DOHH2 (cell line): ENCODE data around the gene KCNQ1.

ENCODE experiments used
- H3F3A ChIP-seq: fragments of 200-600 bp; sonication (generic), shearing (Covaris generic); 2 replicates; pipeline ENCODE4 v1.6.0; 2016; ENCODE audit warnings: antibody characterized with exemption, mild to moderate bottlenecking; ENCODE audit not compliant: control insufficient read depth, insufficient read depth
- H3K27ac ChIP-seq: fragments of 200-600 bp; sonication (generic); 2 replicates; pipeline ENCODE4 v1.5.1; 2014; ENCODE audit warnings: low read depth, mild to moderate bottlenecking, low read length, moderate library complexity
- H3K27me3 ChIP-seq: fragments of 200-600 bp; sonication (generic); 2 replicates; pipeline ENCODE4 v1.6.1; 2014; ENCODE audit warnings: mild to moderate bottlenecking, low read length, mixed read lengths; ENCODE audit not compliant: control insufficient read depth
- H3K36me3 ChIP-seq: fragments of 200-600 bp; sonication (generic); 2 replicates; pipeline ENCODE4 v1.6.1; 2014; ENCODE audit warnings: mild to moderate bottlenecking, low read length, moderate library complexity, mixed read lengths; ENCODE audit not compliant: control insufficient read depth
- H3K4me1 ChIP-seq: fragments of 200-600 bp; sonication (generic); 2 replicates; pipeline ENCODE4 v1.6.1; 2014; ENCODE audit warnings: mild to moderate bottlenecking, low read length, mixed read lengths; ENCODE audit not compliant: control insufficient read depth
- H3K4me2 ChIP-seq: fragments of 200-600 bp; sonication (generic); 2 replicates; pipeline ENCODE4 v1.6.0; 2014; ENCODE audit warnings: mild to moderate bottlenecking, low read length, moderate library complexity
- H3K4me3 ChIP-seq: fragments of 200-600 bp; sonication (generic); 2 replicates; pipeline ENCODE4 v1.5.1; 2014; ENCODE audit warnings: mild to moderate bottlenecking, low read length, mixed read lengths
- H3K79me2 ChIP-seq: fragments of 200-600 bp; sonication (generic); 2 replicates; pipeline ENCODE4 v1.6.1; 2014; ENCODE audit warnings: mild to moderate bottlenecking, low read length, mixed read lengths; ENCODE audit not compliant: control insufficient read depth
- H3K9me2 ChIP-seq: fragments of 200-600 bp; sonication (generic); replicated peaks from 2 replicates; pipeline ENCODE4 v1.6.1; 2014; ENCODE audit warnings: mild to moderate bottlenecking, low read length, mixed read lengths; ENCODE audit not compliant: control insufficient read depth
- H3K9me3 ChIP-seq: fragments of 200-600 bp; sonication (generic); 2 replicates; pipeline ENCODE4 v1.6.1; 2014; ENCODE audit warnings: antibody characterized with exemption, low read length, mixed read lengths; ENCODE audit not compliant: control insufficient read depth, insufficient read depth
- H4K20me1 ChIP-seq: fragments of 200-600 bp; sonication (generic); 2 replicates; pipeline ENCODE4 v1.6.0; 2014; ENCODE audit warnings: low read depth, mild to moderate bottlenecking, antibody characterized with exemption, low read length, moderate library complexity; ENCODE audit not compliant: control insufficient read depth, insufficient read depth
- CTCF ChIP-seq: fragments of 200-600 bp; sonication (generic); IDR thresholded peaks from one replicate; pipeline ENCODE4 v1.5.1; 2014; ENCODE audit warnings: antibody characterized with exemption, mild to moderate bottlenecking, low read depth, low read length; ENCODE audit not compliant: poor library complexity, severe bottlenecking
- EZH2phosphoT487 ChIP-seq: fragments of 200-600 bp; sonication (generic); IDR thresholded peaks from 2 replicates; pipeline ENCODE4 v1.6.1; 2017; ENCODE audit warnings: borderline replicate concordance, mild to moderate bottlenecking, antibody characterized with exemption, low read length, moderate library complexity, mixed read lengths

KCNQ1 gene

GRCh38 chr11:2671748-2672147 is 226.9 kb downstream of the KCNQ1 start:
- no peak overlapping the region for H3K4me2 ChIP-seq
- TF ChIP-seq CTCF = no peak
- TF ChIP-seq EZH2phosphoT487 = no peak
- H3K9me3 ChIP-seq = no peaks in the 10 kb centered on the region
- H3K9me2 ChIP-seq = no peaks in the 10 kb centered on the region
- H3F3A ChIP-seq = no peaks in the 10 kb centered on the region
- H3K27ac ChIP-seq = no peak overlapping the region
- no peaks in the 10 kb centered on the region for H3K36me3 ChIP-seq
- H3K79me2 ChIP-seq = no peaks in the 10 kb centered on the region
- H3K4me3 ChIP-seq = no peak overlapping the region
- no peaks in the 10 kb centered on the region for H3K27me3 ChIP-seq
- no peaks in the 10 kb centered on the region; the same call in 1 of the 2 replicates for H3K4me1 ChIP-seq
- H4K20me1 ChIP-seq = no peaks in the 10 kb centered on the region

- Histone ChIP-seq H3K36me3 (no peaks in the 10 kb centered on the region), H3K9me2 (no peaks in the 10 kb centered on the region), H3K4me2 (no peak overlapping the region), H3K79me2 (no peaks in the 10 kb centered on the region), H3K27ac (no peak overlapping the region), H3K4me1 (peaks cover 7% of the 10 kb centered on the region), H4K20me1 (0 out of 2 replicates have a peak, but pooled peaks cover 3% of the 10 kb centered on the region), H3K9me3 (no peaks in the 10 kb centered on the region), H3K4me3 (no peak overlapping the region), H3K27me3 (no peaks in the 10 kb centered on the region), H3F3A (no peaks in the 10 kb centered on the region)
- TF ChIP-seq EZH2phosphoT487 = no peak
- no peak for TF ChIP-seq CTCF
Observed at GRCh38 chr11:2672553-2673249, 227.9 kb downstream of the KCNQ1 start.

GRCh38 chr11:2673250-2673610 is 228.4 kb downstream of the KCNQ1 start:
- no peak overlapping the region for H3K4me2 ChIP-seq
- no peaks in the 10 kb centered on the region for H3K79me2 ChIP-seq
- TF ChIP-seq EZH2phosphoT487 (no peak), CTCF (no peak)
- H3K4me1 ChIP-seq = peaks cover 7% of the 10 kb centered on the region
- H3K36me3 ChIP-seq = no peaks in the 10 kb centered on the region
- H3F3A ChIP-seq = no peaks in the 10 kb centered on the region
- H3K27me3 ChIP-seq = no peaks in the 10 kb centered on the region
- H3K27ac ChIP-seq = no peak overlapping the region
- no peak overlapping the region for H3K4me3 ChIP-seq
- no peaks in the 10 kb centered on the region for H3K9me3 ChIP-seq
- no peaks in the 10 kb centered on the region for H3K9me2 ChIP-seq
- 0 out of 2 replicates have a peak, but pooled peaks cover 3% of the 10 kb centered on the region for H4K20me1 ChIP-seq
